Muscle of leg (tissue), 11 donors: Measurements from ENCODE around the gene ZNF827. TPM values are rescaled to one million over a fixed set of nuclear protein-coding genes. Genes with fewer than 3 reads are reported as not detected.

ENCODE experiments used
- DNase-seq: peaks from one replicate; pipeline ENCODE4 v3.0.0; 2013
- H3K27ac ChIP-seq: one replicate; pipeline ENCODE4 v1.5.1; 2013; ENCODE audit warnings: mild to moderate bottlenecking, low read length, control low read depth
- H3K27me3 ChIP-seq: one replicate; pipeline ENCODE4 v1.6.1; 2013; ENCODE audit warnings: low read length; ENCODE audit not compliant: control insufficient read depth, insufficient read depth
- H3K36me3 ChIP-seq: one replicate; pipeline ENCODE4 v1.6.1; 2013; ENCODE audit warnings: low read length; ENCODE audit not compliant: control insufficient read depth, insufficient read depth
- H3K4me1 ChIP-seq: one replicate; pipeline ENCODE4 v1.6.1; 2013; ENCODE audit warnings: low read length; ENCODE audit not compliant: control insufficient read depth, insufficient read depth
- H3K4me3 ChIP-seq: one replicate; pipeline ENCODE4 v1.5.1; 2013; ENCODE audit warnings: low read length, control low read depth
- H3K9me3 ChIP-seq: replicated peaks from 2 replicates; pipeline ENCODE4 v1.6.1; 2013; ENCODE audit warnings: low read depth, low read length; ENCODE audit not compliant: control insufficient read depth
- WGBS: methylation state at CpG from one replicate; pipeline ENCODE4 v1.1.5; 2013; ENCODE audit warnings: missing lambda C conversion rate; ENCODE audit not compliant: insufficient coverage; 5-methylcytosine and 5-hydroxymethylcytosine counted together
- polyA plus RNA-seq, 8 donors: library from polyadenylated mRNA; unstranded; fragments of 120-200 nt; gene quantifications; one replicate each; pipeline versions ENCODE4 v1.2.1 to v1.2.3, GENCODE V29; 2013; ENCODE audit warnings: inconsistent platforms in 1 of 8, low replicate concordance in 1 of 8; ENCODE audit not compliant: insufficient read length in 8 of 8, insufficient read depth in 1 of 8
- total RNA-seq: library from RNA; stranded (reverse); fragments of 120-200 nt; gene quantifications from one replicate; pipeline ENCODE4 v1.2.4, GENCODE V29; 2013

The ZNF827 gene
- total and polyA plus RNA-seq, 9 donors, result 13.2 to 19.1 (median 16.2) TPM

DNA sequence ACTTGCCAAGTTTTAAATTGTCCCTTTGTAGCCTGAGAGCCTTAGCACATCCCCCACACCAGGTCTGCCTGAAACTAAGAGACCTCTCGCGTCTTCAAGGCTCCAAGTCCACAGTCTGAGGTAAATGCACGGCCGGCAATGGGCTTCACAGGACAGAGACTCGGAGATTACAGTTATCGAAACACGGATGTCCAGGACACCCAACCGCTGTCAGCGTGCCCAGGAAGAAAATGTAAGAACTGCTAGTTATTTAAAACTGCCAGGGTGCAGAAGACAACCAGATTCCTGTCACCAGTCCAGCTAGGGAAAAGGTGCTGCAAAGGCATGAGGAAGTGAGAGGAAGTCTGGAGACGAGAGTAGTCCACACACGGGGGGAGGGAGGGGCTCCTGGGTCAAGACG is 28.9 kb downstream of the ZNF827 start:
- H3K27ac ChIP-seq, result peak overlapping the region; percentile 60
- H3K27me3 ChIP-seq, result no peaks in the 10 kb centered on the region
- no peaks in the 10 kb centered on the region for H3K36me3 ChIP-seq
- H3K4me1 ChIP-seq, result peaks cover 14% of the 10 kb centered on the region
- peak; percentile 24 for DNase-seq
- peak overlapping the region; percentile 18 for H3K4me3 ChIP-seq
- WGBS, result 32% methylated on average over 7 of the region's 12 CpGs
- no peaks in the 10 kb centered on the region for H3K9me3 ChIP-seq

DNA sequence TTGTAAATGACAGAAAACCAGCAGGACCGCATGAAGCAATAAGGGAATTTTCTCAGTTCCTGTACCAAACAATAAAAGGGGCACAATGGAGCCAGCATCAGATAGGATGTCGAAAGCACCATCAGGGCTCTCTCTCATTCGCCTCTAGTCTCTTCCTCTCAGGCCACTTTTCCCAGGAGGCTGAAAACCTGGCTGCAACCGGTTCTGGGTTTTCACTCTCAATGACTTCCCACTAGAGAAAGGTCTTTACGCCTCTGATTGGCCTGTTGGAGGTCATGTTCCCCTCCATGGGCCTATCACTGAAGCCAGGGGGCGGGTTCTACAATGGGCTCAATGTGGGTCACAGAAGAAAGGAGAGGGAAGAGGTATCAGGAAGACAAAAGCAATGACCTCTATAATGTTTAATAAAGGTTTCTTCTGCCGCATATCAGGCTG is 29.3 kb downstream of the ZNF827 start:
- H3K36me3 ChIP-seq, result no peaks in the 10 kb centered on the region
- H3K9me3 ChIP-seq, result no peaks in the 10 kb centered on the region
- no peaks in the 10 kb centered on the region for H3K27me3 ChIP-seq
- H3K4me3 ChIP-seq, result no peak overlapping the region
- H3K4me1 ChIP-seq, result peaks cover 14% of the 10 kb centered on the region
- H3K27ac ChIP-seq, result peak overlapping the region; percentile 60
- 36% methylated on average over 4 of the region's 7 CpGs for WGBS
- peak; percentile 78 for DNase-seq

DNA sequence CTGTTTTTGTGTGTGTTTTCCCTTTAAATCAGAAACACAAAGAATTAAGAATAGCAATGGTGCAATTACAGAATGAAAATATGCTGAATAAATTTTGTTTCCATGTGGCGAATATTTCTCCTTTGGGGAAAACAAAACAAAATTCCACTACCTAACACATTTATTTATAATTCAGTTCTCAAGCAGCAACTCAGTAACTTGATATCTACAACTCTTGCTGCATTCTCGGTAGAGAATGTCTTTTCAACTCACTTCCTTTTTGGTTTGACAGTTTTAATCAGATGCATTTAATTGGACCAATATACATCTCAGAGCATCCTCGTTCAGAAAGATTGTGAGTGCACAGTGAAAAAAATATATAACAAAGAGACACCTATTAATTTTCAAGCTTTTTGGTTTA is 30.8 kb downstream of the ZNF827 start:
- DNase-seq, result peak; percentile 72
- Histone ChIP-seq H3K27me3 (no peaks in the 10 kb centered on the region), H3K4me3 (no peak overlapping the region), H3K27ac (peak overlapping the region; percentile 59), H3K36me3 (peaks cover 3% of the 10 kb centered on the region), H3K9me3 (no peaks in the 10 kb centered on the region), H3K4me1 (peaks cover 14% of the 10 kb centered on the region)
- WGBS, result no CpG with 5 or more reads among the region's 3 CpGs

DNA sequence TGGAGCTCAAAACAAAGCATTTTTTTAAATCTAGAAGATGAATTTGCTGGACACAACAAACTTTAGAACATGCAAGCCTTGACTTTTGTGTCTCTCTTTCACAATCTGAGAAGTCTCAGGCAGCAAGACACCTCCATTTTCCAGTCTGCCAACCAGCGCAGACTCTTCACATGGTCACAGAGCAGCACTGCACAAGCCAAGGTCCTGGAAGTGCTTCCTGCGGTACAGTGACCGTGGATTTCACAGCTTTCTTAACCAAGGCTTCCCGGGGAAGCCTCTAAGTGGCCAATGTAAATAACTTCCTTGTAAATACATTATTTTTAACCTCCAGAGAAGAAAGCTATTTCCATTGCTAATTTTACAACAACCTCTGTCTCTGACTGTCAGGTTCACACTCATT is 31.2 kb downstream of the ZNF827 start:
- Histone ChIP-seq H3K9me3 (no peaks in the 10 kb centered on the region), H3K36me3 (peaks cover 6% of the 10 kb centered on the region), H3K27me3 (no peaks in the 10 kb centered on the region), H3K27ac (peak overlapping the region; percentile 59), H3K4me3 (no peak overlapping the region), H3K4me1 (peaks cover 14% of the 10 kb centered on the region)
- no CpG with 5 or more reads among the region's 4 CpGs for WGBS
- peak; percentile 33 for DNase-seq

DNA sequence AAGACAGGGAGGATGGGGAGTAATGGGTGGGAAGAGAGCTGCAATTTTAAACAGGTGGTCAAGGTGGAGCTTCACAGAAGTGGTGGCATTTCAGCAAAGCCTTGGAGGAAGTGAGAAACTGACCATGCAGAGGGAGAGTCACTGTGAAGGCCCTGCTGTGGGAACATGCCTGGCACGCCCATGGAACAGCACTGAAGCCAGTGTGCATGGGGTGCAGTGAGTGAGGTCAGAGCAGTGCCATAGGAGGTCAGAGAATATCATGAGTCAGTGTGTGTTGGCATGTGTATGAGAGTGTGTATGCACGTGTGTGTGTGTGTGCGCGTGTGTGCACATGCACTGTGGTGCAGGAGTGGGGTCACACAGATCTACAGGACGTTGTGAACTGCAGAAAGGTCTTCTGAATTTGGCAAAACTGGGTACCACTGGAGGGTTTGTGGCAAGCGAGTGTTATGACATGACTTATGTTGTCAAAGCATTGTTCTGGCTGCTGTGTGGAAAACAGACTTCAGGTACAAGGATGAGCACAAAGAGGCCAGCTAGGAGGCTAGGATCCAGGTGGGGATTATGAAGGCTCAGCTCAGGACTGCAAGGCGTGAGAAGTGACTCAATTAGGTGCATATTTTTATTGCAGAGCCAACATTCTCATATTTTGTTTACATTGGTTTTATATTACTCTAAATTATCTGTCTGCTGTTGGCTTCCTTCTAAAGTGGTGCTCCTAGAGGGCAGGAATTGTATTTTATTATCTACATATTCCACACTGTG is 34.0 kb downstream of the ZNF827 start:
- DNase-seq, result no peak
- 90% methylated on average over 6 of the region's 7 CpGs for WGBS
- peaks cover 10% of the 10 kb centered on the region for H3K4me1 ChIP-seq

DNA sequence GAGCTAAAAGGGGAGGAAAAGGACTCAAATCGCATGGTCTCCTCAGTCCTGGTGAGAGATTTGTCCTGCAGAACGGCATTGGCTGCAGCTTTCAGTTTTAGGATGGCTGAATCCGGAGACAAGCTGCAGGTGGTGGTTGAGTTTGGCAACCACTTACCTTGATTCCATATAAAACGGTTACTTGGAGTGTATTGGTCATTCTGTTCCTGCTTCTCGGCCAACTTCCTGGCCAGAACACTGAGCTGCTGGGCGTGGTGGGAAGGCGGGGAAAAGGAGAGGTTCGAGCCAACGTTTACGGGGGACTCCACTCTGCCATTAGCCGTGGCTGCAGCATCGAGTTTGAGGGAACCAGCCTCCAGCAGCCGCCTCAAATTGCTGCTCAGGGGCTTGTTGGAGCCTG is 36.1 kb downstream of the ZNF827 start:
- H3K27me3 ChIP-seq, result no peaks in the 10 kb centered on the region
- H3K36me3 ChIP-seq, result peaks cover 15% of the 10 kb centered on the region
- H3K9me3 ChIP-seq, result no peaks in the 10 kb centered on the region
- no peak overlapping the region for H3K4me3 ChIP-seq
- H3K4me1 ChIP-seq, result peaks cover 7% of the 10 kb centered on the region
- DNase-seq, result no peak
- H3K27ac ChIP-seq, result no peak overlapping the region
- WGBS, result 94% methylated on average over 12 of the region's 13 CpGs

More for the DNA sequence above, 34.0 kb downstream of the ZNF827 start:
- Histone ChIP-seq H3K27me3 (no peaks in the 10 kb centered on the region), H3K9me3 (no peaks in the 10 kb centered on the region), H3K27ac (no peak overlapping the region), H3K36me3 (peaks cover 15% of the 10 kb centered on the region), H3K4me3 (no peak overlapping the region)

DNA sequence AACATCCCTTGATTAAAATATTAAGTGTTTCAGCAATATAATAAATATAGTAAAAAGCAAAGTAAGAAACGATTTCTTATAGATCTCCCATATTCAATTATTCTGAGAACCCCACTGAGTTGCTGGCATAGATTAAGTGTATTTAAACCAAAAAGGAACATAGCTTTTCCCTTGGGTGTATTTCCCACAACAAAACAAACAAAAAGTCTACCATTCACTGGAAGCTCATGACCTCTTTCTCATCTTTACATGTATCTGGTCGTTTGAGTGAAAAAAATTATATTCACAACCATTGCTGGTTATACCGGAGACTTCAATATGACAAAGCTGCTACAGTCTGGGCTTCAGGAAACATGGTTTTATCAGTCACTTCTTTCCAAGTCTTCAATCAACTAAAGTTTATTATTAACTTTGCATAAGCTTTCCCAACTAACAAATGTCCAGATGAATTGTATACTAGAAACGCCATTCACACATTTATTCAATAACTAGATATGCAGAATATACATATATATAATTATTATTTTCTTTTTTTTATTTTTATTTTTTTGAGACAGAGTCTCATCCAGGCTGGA is 38.6 kb downstream of the ZNF827 start:
- H3K9me3 ChIP-seq, result no peaks in the 10 kb centered on the region
- WGBS, result no CpG with 5 or more reads among the region's 4 CpGs
- no peaks in the 10 kb centered on the region for H3K27me3 ChIP-seq

DNA sequence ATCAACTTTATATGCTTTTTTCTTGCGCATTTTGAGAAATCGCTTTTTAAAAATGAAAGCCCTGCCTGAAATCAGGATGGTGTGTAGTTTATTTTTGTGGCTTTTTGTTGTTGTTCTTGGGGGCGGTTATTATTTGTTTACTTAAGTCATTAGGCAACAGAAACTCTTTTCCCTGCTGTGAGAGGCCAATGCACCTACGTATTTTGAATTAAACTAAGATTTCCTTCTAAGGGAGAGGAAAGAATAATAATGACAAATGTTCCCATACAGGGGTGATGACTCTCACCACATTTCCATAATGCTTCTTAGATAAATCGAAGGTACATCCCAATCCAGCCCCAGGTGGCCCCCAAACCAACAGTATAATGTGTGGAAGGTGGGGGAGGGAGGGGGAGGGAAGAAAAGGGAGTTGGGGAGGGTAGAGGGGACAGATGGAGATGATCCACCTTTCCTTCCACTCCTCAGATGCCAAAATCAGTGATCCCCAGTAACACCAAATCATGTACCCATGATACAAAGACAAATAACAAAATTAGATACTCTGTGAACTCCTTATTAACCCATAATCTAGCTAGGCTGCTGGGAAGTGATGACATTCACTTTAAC is 39.6 kb downstream of the ZNF827 start:
- Histone ChIP-seq H3K27me3 (no peaks in the 10 kb centered on the region), H3K4me3 (no peak overlapping the region), H3K9me3 (no peaks in the 10 kb centered on the region), H3K36me3 (peaks cover 15% of the 10 kb centered on the region), H3K27ac (no peak overlapping the region), H3K4me1 (peaks cover 2% of the 10 kb centered on the region)
- no peak for DNase-seq
- no CpG with 5 or more reads among the region's 5 CpGs for WGBS

More for the DNA sequence above, 38.6 kb downstream of the ZNF827 start:
- H3K4me3 ChIP-seq, result no peak overlapping the region
- H3K36me3 ChIP-seq, result peaks cover 15% of the 10 kb centered on the region
- no peak overlapping the region for H3K27ac ChIP-seq
- H3K4me1 ChIP-seq, result peaks cover 2% of the 10 kb centered on the region
- no peak for DNase-seq

DNA sequence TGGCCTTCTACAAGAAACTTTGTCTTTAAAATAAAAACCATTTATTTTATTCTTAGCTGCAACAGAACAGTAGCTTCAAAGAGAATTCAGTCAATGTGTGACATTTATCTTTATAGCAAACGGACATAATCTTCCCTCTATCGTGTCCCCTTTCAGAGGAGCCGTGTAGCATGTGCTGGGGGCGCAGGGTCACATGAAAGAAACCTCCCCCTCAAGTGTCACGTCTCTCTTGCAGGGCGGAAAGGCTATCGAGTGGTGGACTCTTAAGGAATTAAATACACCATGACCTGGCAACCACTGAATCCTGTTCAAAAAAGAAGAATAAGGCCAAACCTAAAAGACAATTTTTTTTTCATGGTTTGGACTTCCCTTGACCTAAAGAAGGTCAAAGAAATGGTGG is 40.2 kb downstream of the ZNF827 start:
- WGBS, result no CpG with 5 or more reads among the region's 7 CpGs
- H3K27ac ChIP-seq, result no peak overlapping the region
- no peaks in the 10 kb centered on the region for H3K9me3 ChIP-seq
- DNase-seq, result no peak
- H3K36me3 ChIP-seq, result peaks cover 15% of the 10 kb centered on the region
- no peaks in the 10 kb centered on the region for H3K27me3 ChIP-seq
- H3K4me1 ChIP-seq, result peaks cover 2% of the 10 kb centered on the region
- no peak overlapping the region for H3K4me3 ChIP-seq

DNA sequence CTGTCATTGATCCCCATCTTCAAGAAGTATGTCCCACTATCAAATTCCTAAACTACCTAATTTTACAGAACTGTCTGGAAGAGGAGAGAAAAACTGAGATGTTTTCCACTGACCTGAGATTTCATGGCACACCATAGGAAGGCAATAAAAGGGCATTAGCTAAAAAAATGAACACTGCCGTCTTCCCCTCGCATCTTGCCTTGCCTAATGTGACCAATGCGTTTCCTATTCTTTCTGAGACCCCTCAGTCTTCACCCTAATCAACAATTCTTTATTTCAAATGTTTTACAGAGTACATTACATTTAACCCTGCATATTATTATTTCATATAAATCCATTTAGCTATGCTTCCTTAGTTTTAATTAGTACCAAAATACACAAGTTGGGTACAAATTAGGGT is 43.6 kb downstream of the ZNF827 start:
- no peak overlapping the region for H3K4me3 ChIP-seq
- H3K27me3 ChIP-seq, result no peaks in the 10 kb centered on the region
- H3K4me1 ChIP-seq, result peaks cover 7% of the 10 kb centered on the region
- H3K36me3 ChIP-seq, result peaks cover 11% of the 10 kb centered on the region
- H3K27ac ChIP-seq, result no peak overlapping the region
- DNase-seq, result no peak
- WGBS, result no CpG with 5 or more reads among the region's 3 CpGs
- no peaks in the 10 kb centered on the region for H3K9me3 ChIP-seq
